Uterus (tissue), 2 donors: ENCODE measurements around the gene VEGFD.

Source experiments
- POLR2A ChIP-seq, 2 donors: fragments of 450-650 bp; IDR thresholded peaks; one replicate each; pipeline ENCODE4 v1.6.1; 2016; ENCODE audit warnings: antibody characterized with exemption in 2 of 2, mild to moderate bottlenecking in 1 of 2, moderate library complexity in 1 of 2
- TF ChIP-seq, protein P1 (sequence below), 4 experiments: fragments of 200-600 bp in 2 of 4; fragments of 450-650 bp in 2 of 4; sonication (generic) in 2 of 4; IDR thresholded peaks; one replicate each; pipeline ENCODE4 v1.5.1; 2016 to 2019; ENCODE audit warnings: antibody characterized with exemption in 4 of 4, mild to moderate bottlenecking in 2 of 4, moderate library complexity in 1 of 4

DNA sequence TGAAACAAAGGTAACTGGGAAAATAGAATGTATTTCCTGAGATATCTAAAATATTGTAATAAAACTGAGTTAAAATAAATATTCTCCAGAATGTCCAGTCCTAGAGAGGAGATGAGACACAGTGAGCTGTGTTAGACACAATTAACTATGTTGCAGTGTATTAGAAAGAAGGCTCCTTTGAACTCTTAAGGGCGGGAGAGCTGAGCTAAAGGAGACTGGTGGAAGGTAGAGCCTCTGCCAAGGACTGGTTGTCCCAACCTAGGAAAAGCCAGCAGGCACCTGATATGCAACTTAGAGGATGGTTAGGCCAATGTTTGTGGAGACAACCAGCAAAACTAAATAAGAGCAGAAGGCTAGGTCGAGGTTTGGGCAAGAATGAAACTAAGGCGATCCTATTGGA, 73.1 kb downstream of the VEGFD start:
- TF ChIP-seq, protein P1, sequence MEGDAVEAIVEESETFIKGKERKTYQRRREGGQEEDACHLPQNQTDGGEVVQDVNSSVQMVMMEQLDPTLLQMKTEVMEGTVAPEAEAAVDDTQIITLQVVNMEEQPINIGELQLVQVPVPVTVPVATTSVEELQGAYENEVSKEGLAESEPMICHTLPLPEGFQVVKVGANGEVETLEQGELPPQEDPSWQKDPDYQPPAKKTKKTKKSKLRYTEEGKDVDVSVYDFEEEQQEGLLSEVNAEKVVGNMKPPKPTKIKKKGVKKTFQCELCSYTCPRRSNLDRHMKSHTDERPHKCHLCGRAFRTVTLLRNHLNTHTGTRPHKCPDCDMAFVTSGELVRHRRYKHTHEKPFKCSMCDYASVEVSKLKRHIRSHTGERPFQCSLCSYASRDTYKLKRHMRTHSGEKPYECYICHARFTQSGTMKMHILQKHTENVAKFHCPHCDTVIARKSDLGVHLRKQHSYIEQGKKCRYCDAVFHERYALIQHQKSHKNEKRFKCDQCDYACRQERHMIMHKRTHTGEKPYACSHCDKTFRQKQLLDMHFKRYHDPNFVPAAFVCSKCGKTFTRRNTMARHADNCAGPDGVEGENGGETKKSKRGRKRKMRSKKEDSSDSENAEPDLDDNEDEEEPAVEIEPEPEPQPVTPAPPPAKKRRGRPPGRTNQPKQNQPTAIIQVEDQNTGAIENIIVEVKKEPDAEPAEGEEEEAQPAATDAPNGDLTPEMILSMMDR (IDR thresholded peaks at IDR 0.05) = no peak
- TF ChIP-seq POLR2A (IDR thresholded peaks at IDR 0.05) = no peak
